Peyer's patch (tissue), 4 donors: ENCODE data around the gene RNU5D-1.

Source experiments
- POLR2A ChIP-seq, 2 donors: fragments of 450-650 bp; IDR thresholded peaks; one replicate each; pipeline ENCODE4 v1.5.1; 2017; ENCODE audit warnings: antibody characterized with exemption in 2 of 2, mild to moderate bottlenecking in 2 of 2, moderate library complexity in 2 of 2
- TF ChIP-seq, protein P1 (sequence below), 6 experiments: fragments of 450-650 bp in 4 of 6; fragments of 200-600 bp in 2 of 6; sonication (generic) in 1 of 6; IDR thresholded peaks; one replicate each; pipeline ENCODE4 v1.5.1; 2017 to 2019; ENCODE audit warnings: antibody characterized with exemption in 6 of 6, mild to moderate bottlenecking in 3 of 6, moderate library complexity in 1 of 6

DNA sequence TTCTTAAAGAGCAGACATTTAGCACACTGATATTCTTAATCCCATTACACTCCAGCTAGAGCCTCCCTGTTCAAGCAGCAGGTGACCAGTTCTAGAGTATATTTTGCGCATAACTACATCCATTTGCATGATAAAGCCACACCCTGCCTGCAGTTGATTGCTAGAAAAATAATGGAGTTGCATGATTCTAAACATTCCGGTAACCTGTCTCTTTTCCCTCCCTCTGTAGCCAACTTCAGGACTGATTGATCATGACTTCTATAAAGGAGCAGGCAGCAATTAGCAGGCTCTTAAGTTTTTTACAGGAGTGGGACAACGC is 41.6 kb downstream of the RNU5D-1 start:
- TF ChIP-seq, protein P1, sequence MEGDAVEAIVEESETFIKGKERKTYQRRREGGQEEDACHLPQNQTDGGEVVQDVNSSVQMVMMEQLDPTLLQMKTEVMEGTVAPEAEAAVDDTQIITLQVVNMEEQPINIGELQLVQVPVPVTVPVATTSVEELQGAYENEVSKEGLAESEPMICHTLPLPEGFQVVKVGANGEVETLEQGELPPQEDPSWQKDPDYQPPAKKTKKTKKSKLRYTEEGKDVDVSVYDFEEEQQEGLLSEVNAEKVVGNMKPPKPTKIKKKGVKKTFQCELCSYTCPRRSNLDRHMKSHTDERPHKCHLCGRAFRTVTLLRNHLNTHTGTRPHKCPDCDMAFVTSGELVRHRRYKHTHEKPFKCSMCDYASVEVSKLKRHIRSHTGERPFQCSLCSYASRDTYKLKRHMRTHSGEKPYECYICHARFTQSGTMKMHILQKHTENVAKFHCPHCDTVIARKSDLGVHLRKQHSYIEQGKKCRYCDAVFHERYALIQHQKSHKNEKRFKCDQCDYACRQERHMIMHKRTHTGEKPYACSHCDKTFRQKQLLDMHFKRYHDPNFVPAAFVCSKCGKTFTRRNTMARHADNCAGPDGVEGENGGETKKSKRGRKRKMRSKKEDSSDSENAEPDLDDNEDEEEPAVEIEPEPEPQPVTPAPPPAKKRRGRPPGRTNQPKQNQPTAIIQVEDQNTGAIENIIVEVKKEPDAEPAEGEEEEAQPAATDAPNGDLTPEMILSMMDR (IDR thresholded peaks at IDR 0.05): no peak
- TF ChIP-seq POLR2A (IDR thresholded peaks at IDR 0.05): no peak
